Left lung (tissue), 10 donors: ENCODE data around the gene HPN. TPM values are rescaled to one million over a fixed set of nuclear protein-coding genes. Genes with fewer than 3 reads are reported as not detected.
"Not testable (repeated sequence)": the region's sequence is repeated elsewhere in the genome, so short reads cannot be mapped to it uniquely, and the experiment has no call there.

Source experiments
- ATAC-seq: fragments of 200-7000 bp; cut with Tn5 transposase; one replicate; pipeline ENCODE4 v1.9.1; 2020; ENCODE audit warnings: moderate library complexity
- DNase-seq, 4 donors: peaks; one replicate each; pipeline ENCODE4 v3.0.0-alpha.2; 2013 to 2020
- H3K27ac ChIP-seq, 2 donors: fragments of 200-600 bp; sonication (generic) in 1 of 2; one replicate each; pipeline versions ENCODE4 v1.5.0 to v1.8.0; 2020 to 2021
- H3K27me3 ChIP-seq, 2 donors: fragments of 200-600 bp; sonication (generic) in 1 of 2; one replicate each; pipeline versions ENCODE4 v1.5.0 to v1.8.0; 2020 to 2021
- H3K36me3 ChIP-seq, 2 donors: fragments of 200-600 bp; sonication (generic) in 1 of 2; one replicate each; pipeline versions ENCODE4 v1.5.0 to v1.8.0; 2020 to 2021
- H3K4me1 ChIP-seq, 2 donors: fragments of 200-600 bp; one replicate each; pipeline ENCODE4 v1.8.0; 2021
- H3K4me3 ChIP-seq, 2 donors: fragments of 200-600 bp; sonication (generic) in 1 of 2; one replicate each; pipeline versions ENCODE4 v1.5.0 to v1.8.0; 2020 to 2021; ENCODE audit warnings: mild to moderate bottlenecking in 1 of 2
- H3K9me3 ChIP-seq, 2 donors: fragments of 200-600 bp; sonication (generic) in 1 of 2; one replicate each; pipeline versions ENCODE4 v1.5.0 to v1.8.0; 2020 to 2021
- CTCF ChIP-seq, 2 donors: fragments of 200-600 bp; sonication (generic) in 1 of 2; IDR thresholded peaks; one replicate each; pipeline versions ENCODE4 v1.5.0 to v1.8.0; 2021; ENCODE audit warnings: antibody characterized with exemption in 2 of 2
- intact Hi-C, 2 donors: fragments of 100-400 bp; cut with DNase I; formaldehyde crosslinking; loops; one replicate each; pipeline versions ENCODE4 v1.11.2 to v1.14.2; 2022
- polyA plus RNA-seq, 6 donors: library from polyadenylated mRNA; unstranded; fragments of 120-200 nt; gene quantifications; one replicate each; pipeline ENCODE4 v1.2.1, GENCODE V29; 2013; ENCODE audit not compliant: insufficient read length in 6 of 6
- total RNA-seq, 2 donors: library from RNA; stranded (reverse); fragmentation: NEBNext Ultra II Directional; extraction: Animal tissue kit (Norgen Biotek cat#: 25700); gene quantifications; one replicate each; pipeline ENCODE4 v1.2.1, GENCODE V29; 2021
- donor health status: DM: no; HTN: yes; CAD: no.
- donor health status: DM: no; HTN: no; CAD: no.

The HPN gene
- total and polyA plus RNA-seq, 8 donors: 16.8 to 44.7 (median 32.2) TPM

DNA sequence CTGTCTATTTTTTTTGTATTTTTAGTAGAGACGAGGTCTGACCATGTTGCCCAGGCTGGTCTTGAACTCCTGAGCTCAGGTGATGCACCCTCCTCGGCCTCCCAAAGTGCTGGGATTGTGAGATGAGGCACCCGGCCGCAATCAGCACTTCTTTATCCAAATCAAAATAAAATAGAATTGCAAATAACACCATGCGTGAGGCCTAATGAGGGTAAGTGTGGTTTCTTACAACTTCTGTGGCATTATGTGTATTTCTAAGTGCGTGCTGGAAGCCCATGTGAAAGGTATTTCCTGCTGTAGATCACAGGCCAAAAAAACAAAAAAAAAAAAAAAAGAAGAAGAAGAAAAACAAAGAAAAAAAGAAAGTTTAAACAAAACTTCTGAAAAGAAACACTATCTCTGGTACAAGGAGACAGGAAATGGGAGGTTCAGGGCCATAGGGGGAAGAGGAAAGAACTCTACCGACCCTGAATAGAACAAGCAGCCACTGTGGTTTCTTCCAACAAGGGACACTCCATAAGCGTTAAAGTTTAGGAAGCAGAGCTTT lies 44.4 kb upstream of the HPN start:
- peak overlapping the region; percentile 33 to 97 for H3K27ac ChIP-seq
- H3K36me3 ChIP-seq: peaks cover 0 to 2% of the 10 kb centered on the region in 2 donors
- no peaks in the 10 kb centered on the region for H3K9me3 ChIP-seq
- H3K4me3 ChIP-seq: no peak overlapping the region
- H3K4me1 ChIP-seq: peaks cover 22 to 69% of the 10 kb centered on the region in 2 donors
- no peak for TF ChIP-seq CTCF (IDR thresholded peaks at IDR 0.05)
- DNase-seq (no peak), ATAC-seq (no peak)
- H3K27me3 ChIP-seq: no peaks in the 10 kb centered on the region
- intact Hi-C loops: no loop called here

GRCh38 chr19:34998224-34998623 lies 43.3 kb upstream of the HPN start:
- ATAC-seq, H3K4me3 ChIP-seq, H3K36me3 ChIP-seq, H3K9me3 ChIP-seq, H3K27me3 ChIP-seq, intact Hi-C loops, DNase-seq: not testable (repeated sequence)
- Histone ChIP-seq H3K27ac (peak overlapping the region in 1 of 2 donors; percentile 97), H3K4me1 (peaks cover 26 to 80% of the 10 kb centered on the region in 2 donors)

GRCh38 chr19:34998777-34999497 lies 42.6 kb upstream of the HPN start:
- H3K36me3 ChIP-seq: peaks cover 0 to 8% of the 10 kb centered on the region in 2 donors
- no peaks in the 10 kb centered on the region for H3K27me3 ChIP-seq
- no peak for TF ChIP-seq CTCF (IDR thresholded peaks at IDR 0.05)
- peak overlapping the region; percentile 84 to 94 for H3K4me3 ChIP-seq
- no peak for DNase-seq
- H3K9me3 ChIP-seq: no peaks in the 10 kb centered on the region
- intact Hi-C loops: no loop called here
- peak overlapping the region; percentile 97 to 99 for H3K27ac ChIP-seq
- no peak for ATAC-seq
- peaks cover 32 to 87% of the 10 kb centered on the region in 2 donors for H3K4me1 ChIP-seq

DNA sequence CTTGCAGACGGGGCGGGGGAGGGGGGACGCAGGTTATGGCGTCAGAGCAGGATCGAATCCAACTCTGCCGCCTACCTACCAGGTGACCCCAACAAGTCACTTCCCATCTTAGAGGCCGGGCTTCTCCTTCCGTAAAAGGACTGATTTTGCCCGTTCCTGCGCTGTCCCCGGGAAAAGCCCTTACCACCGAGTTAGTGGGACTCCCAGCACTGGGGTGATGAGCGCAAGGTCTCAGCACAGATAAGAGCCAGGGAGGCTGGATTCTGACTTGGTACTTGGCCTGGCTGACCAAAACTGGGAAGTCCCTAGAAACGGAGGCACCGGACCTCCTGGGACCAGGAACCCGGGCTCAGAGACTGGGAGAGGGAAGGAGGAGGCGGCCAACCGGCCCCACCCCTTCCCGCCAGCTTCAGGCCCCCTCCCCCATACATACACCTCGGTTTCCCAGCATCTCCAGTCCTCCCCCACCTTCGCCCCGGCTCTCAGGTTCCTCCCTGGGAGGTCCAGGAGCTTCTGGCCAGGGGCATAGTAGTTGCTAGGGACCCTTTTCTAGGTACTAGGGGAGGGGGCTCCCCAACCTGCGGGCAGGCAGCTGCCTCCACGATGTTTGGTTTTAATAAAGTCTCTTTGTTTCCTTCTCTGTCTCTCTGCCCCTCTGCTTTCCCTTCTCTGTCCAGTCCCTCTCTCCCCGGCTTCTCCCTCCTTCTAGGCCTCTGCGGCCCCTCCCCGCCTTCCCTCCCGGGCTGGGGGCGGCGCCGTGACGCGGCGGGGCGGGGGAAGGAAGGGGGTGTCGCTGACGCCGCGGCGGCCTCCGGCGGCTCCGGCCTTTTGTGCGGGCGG lies 41.8 kb upstream of the HPN start, which contains the start of gene GRAMD1A:
Gene GRAMD1A (plus strand): TSS at position 826 of the 840 bp plus-strand sequence. CDS start 156 bp downstream, outside the sequence.
- peak; percentile 84 for ATAC-seq

GRCh38 chr19:35000338-35000646 lies 41.2 kb upstream of the HPN start:
- intact Hi-C loops: no loop called here
- peaks cover 35 to 88% of the 10 kb centered on the region in 2 donors for H3K4me1 ChIP-seq
- H3K36me3 ChIP-seq: peaks cover 0 to 15% of the 10 kb centered on the region in 2 donors
- ATAC-seq: no peak
- no peaks in the 10 kb centered on the region for H3K27me3 ChIP-seq
- no peak for TF ChIP-seq CTCF (IDR thresholded peaks at IDR 0.05)
- no peak for DNase-seq
- H3K27ac ChIP-seq: peak overlapping the region; percentile 97 to 99
- H3K9me3 ChIP-seq: no peaks in the 10 kb centered on the region
- H3K4me3 ChIP-seq: peak overlapping the region; percentile 84 to 94

More for the DNA sequence above, 41.8 kb upstream of the HPN start, which contains the start of gene GRAMD1A:
- Histone ChIP-seq H3K4me1 (peaks cover 37 to 88% of the 10 kb centered on the region in 2 donors), H3K27ac (peak within 1 kb of the TSS; percentile 97 to 99), H3K9me3 (no peaks in the 10 kb centered on the region), H3K4me3 (peak within 1 kb of the TSS; percentile 84 to 94), H3K27me3 (no peaks in the 10 kb centered on the region), H3K36me3 (peaks cover 0 to 13% of the 10 kb centered on the region in 2 donors)
- no peak for TF ChIP-seq CTCF (IDR thresholded peaks at IDR 0.05)
- DNase-seq: peak; percentile 80 to 99 (median 91)
- intact Hi-C loops: no loop called here
